Measurements from ENCODE around the gene GALNT9.

GALNT9 gene

GRCh38 chr12:132324841-132325732 is 4.3 kb downstream of the GALNT9 start:
- no peak for DNase-seq

GRCh38 chr12:132324173-132324572 is 5.2 kb downstream of the GALNT9 start:
- DNase-seq: no peak

GRCh38 chr12:132323171-132324010 is 6.0 kb downstream of the GALNT9 start:
- no peak for DNase-seq

GRCh38 chr12:132322206-132323132 is 6.9 kb downstream of the GALNT9 start:
- DNase-seq: no peak

- DNase-seq: no peak
Observed at GRCh38 chr12:132321321-132322118, 7.9 kb downstream of the GALNT9 start.

- no peak for DNase-seq
Observed at GRCh38 chr12:132320767-132321211, 8.6 kb downstream of the GALNT9 start.

- no peak for DNase-seq
Observed at GRCh38 chr12:132319991-132320570, 9.3 kb downstream of the GALNT9 start.

GRCh38 chr12:132319359-132319950 is 9.9 kb downstream of the GALNT9 start:
- DNase-seq: no peak

GRCh38 chr12:132318618-132319033 is 10.8 kb downstream of the GALNT9 start:
- DNase-seq: no peak

- DNase-seq: no peak
Observed at GRCh38 chr12:132318135-132318534, 11.3 kb downstream of the GALNT9 start.

GRCh38 chr12:132317233-132317938 is 12.0 kb downstream of the GALNT9 start:
- DNase-seq: no peak

- no peak for DNase-seq
Observed at GRCh38 chr12:132316497-132317232, 12.7 kb downstream of the GALNT9 start.

GRCh38 chr12:132315951-132316350 is 13.4 kb downstream of the GALNT9 start:
- DNase-seq: no peak

- DNase-seq: no peak
Observed at GRCh38 chr12:132315507-132315906, 13.9 kb downstream of the GALNT9 start.

- DNase-seq: no peak
Observed at GRCh38 chr12:132314516-132315233, 14.7 kb downstream of the GALNT9 start.

GRCh38 chr12:132314035-132314434 is 15.4 kb downstream of the GALNT9 start:
- DNase-seq: no peak

- no peak for DNase-seq
Observed at GRCh38 chr12:132313182-132313581, 16.2 kb downstream of the GALNT9 start.

- DNase-seq: no peak
Observed at GRCh38 chr12:132312516-132312915, 16.9 kb downstream of the GALNT9 start.

Data from activated T-cell treated with anti-CD3 and anti-CD28 coated beads for 4 hours (primary cell).